Measurements from ENCODE around the gene ZC3H14.
A peak's percentile ranks its signal among the peaks of the same experiment; 100 is the strongest.

Gene ZC3H14

GRCh38 chr14:88612981-88613380 lies 50.1 kb downstream of the ZC3H14 start:
- H3K4me1 Mint-ChIP-seq = peaks cover 21% of the 10 kb centered on the region
- no peaks in the 10 kb centered on the region for H3K27me3 Mint-ChIP-seq (ENCODE audit: low read depth, poor library complexity)
- DNase-seq = no peak
- H3K4me3 Mint-ChIP-seq = no peak overlapping the region
- no peak for TF ChIP-seq CTCF (IDR thresholded peaks at IDR 0.05)
- H3K9me3 Mint-ChIP-seq = no peaks in the 10 kb centered on the region
- H3K27ac Mint-ChIP-seq = peak overlapping the region; percentile 75
- H3K36me3 Mint-ChIP-seq (ENCODE audit: low read depth) = peaks cover 60% of the 10 kb centered on the region

GRCh38 chr14:88613552-88614010 lies 50.7 kb downstream of the ZC3H14 start:
- Mint-ChIP-seq H3K36me3 (ENCODE audit: low read depth) (peaks cover 54% of the 10 kb centered on the region), H3K9me3 (no peaks in the 10 kb centered on the region), H3K4me1 (peaks cover 21% of the 10 kb centered on the region), H3K27ac (no peak overlapping the region), H3K4me3 (no peak overlapping the region), H3K27me3 (ENCODE audit: low read depth, poor library complexity) (no peaks in the 10 kb centered on the region)
- no peak for TF ChIP-seq CTCF (IDR thresholded peaks at IDR 0.05)
- DNase-seq = no peak

DNA sequence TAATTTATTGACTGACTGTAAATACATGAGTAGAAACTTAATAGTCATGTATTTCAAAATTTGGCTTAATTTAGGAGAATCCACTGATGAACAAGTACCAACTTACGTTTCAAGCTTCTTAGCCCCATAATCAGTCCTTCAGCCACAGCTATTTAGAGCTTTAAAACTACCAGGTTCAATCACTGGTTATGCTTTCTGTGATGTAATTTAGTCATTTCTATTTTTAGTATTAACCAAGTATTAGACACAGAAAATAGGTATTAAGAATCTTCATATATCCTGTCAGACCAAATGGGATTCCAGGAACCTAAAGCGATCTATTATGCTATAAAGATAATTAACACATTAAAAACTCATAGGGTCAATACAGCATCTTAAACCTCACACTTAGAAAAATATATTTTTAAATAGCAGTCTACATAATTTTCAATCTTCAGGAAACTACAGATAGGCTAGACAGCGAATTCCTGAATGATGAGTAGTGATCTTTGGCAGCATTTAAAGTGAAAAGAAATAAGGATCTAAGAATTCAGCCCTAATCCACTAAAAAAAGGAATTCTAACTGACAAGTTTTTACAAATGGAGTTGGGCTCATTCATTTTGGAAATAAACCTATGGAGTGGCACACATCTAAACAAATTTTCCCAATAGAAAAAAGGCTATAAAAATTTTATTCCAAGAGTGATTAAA lies 51.5 kb downstream of the ZC3H14 start:
- no peak for TF ChIP-seq CTCF (IDR thresholded peaks at IDR 0.05)
- no peak overlapping the region for H3K4me3 Mint-ChIP-seq
- H3K27ac Mint-ChIP-seq = no peak overlapping the region

DNA sequence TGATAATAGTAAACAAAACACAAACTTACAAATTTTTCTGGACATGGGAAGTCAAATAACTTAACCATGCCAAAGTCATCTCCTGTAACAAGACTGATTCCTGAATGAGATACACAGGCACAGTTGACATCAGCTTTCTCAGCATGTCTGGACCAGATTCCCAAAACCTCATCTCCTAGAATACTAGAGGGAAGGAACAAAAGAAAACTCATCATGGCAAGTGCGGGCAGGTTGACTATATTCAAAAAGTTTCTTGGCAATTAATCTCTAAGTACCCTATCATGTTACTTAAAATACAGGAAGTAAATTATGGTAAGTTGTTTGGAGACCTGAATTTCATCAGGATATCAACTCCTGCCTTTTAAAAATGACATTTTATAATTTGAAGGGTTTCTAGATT lies 53.9 kb downstream of the ZC3H14 start:
- no peak for TF ChIP-seq CTCF (IDR thresholded peaks at IDR 0.05)
- Mint-ChIP-seq H3K4me1 (peaks cover 19% of the 10 kb centered on the region), H3K36me3 (ENCODE audit: low read depth) (peaks cover 22% of the 10 kb centered on the region), H3K27me3 (ENCODE audit: low read depth, poor library complexity) (no peaks in the 10 kb centered on the region), H3K9me3 (no peaks in the 10 kb centered on the region), H3K4me3 (no peak overlapping the region), H3K27ac (no peak overlapping the region)
- DNase-seq = no peak

More for the DNA sequence above, 51.5 kb downstream of the ZC3H14 start:
- Mint-ChIP-seq H3K9me3 (no peaks in the 10 kb centered on the region), H3K27me3 (ENCODE audit: low read depth, poor library complexity) (no peaks in the 10 kb centered on the region), H3K4me1 (peaks cover 21% of the 10 kb centered on the region), H3K36me3 (ENCODE audit: low read depth) (peaks cover 46% of the 10 kb centered on the region)
- DNase-seq = no peak

DNA sequence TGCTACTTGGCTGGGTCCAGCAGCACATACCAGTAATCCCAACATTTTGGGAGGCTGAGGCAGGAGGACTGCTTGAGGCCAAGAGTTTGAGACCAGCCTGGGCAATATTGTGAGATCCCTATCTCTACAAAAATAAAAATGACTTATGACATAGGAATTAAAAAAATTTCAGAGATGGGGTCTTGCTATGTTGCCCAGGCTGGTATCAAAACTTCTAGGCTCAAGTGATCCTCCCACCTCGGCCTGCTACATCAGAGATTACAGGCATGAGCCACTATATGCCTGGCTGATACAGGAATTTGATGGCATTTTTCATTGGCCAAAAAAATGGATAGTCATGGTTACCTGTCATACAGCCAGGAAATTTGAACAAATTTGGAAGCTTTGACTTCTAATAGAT lies 54.6 kb downstream of the ZC3H14 start:
- Mint-ChIP-seq H3K9me3 (no peaks in the 10 kb centered on the region), H3K36me3 (ENCODE audit: low read depth) (peaks cover 19% of the 10 kb centered on the region), H3K4me1 (peaks cover 13% of the 10 kb centered on the region), H3K27ac (no peak overlapping the region), H3K4me3 (no peak overlapping the region), H3K27me3 (ENCODE audit: low read depth, poor library complexity) (no peaks in the 10 kb centered on the region)
- no peak for DNase-seq
- TF ChIP-seq CTCF (IDR thresholded peaks at IDR 0.05) = no peak

DNA sequence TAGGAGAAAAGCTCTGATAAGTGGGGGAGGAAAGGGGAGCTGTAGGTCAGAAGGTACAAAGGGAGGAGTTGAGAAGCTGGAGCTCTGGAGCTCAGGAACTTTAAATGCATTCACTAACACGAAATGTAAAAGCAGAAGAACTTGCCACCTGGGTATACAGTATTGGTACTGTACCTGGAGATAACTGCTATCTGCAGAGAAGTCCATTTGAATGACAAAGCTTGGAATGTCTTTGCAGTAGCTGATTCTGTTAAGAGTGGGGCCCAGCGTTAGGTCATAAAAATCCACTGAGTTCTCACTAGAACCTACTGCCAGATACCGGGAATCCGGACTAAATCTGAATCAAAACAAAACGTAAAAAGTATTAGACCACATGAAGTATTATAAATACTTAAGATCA lies 55.6 kb downstream of the ZC3H14 start:
- Mint-ChIP-seq H3K9me3 (no peaks in the 10 kb centered on the region), H3K27me3 (ENCODE audit: low read depth, poor library complexity) (no peaks in the 10 kb centered on the region), H3K36me3 (ENCODE audit: low read depth) (peaks cover 16% of the 10 kb centered on the region), H3K4me1 (peaks cover 4% of the 10 kb centered on the region), H3K4me3 (no peak overlapping the region), H3K27ac (no peak overlapping the region)
- TF ChIP-seq CTCF (IDR thresholded peaks at IDR 0.05) = no peak
- DNase-seq = no peak
